AG04449 (cell line): ENCODE data around the gene VAMP8.

Source experiments
- CTCF ChIA-PET: fragments of 350-600 bp; formaldehyde crosslinking; extraction: SDS; loops from one replicate; lab custom pipeline; 2021; ENCODE audit warnings: antibody characterized with exemption; lab: Yijun Ruan, JAX
- POLR2A ChIA-PET: fragments of 400-600, 350-600 bp; formaldehyde crosslinking; extraction: SDS; loops from one replicate; lab custom pipeline; 2020; ENCODE audit warnings: antibody characterized with exemption, inconsistent platforms; lab: Yijun Ruan, JAX
- DNase-seq: peaks from one replicate; pipeline ENCODE4 v3.0.0-alpha.2; 2010; ENCODE audit warnings: low read depth, low spot score
- H3K4me3 ChIP-seq: 2 replicates; pipeline ENCODE4 v1.5.1; 2011; ENCODE audit warnings: low read depth, mild to moderate bottlenecking, control low read depth, low read length
- TF ChIP-seq, protein P1 (sequence below): IDR thresholded peaks from one replicate; pipeline ENCODE4 v1.5.1; 2011; ENCODE audit warnings: mild to moderate bottlenecking, moderate library complexity, low read length, control low read depth, inconsistent platforms; ENCODE audit not compliant: insufficient read depth; ENCODE audit errors: missing control alignments

The VAMP8 gene

DNA sequence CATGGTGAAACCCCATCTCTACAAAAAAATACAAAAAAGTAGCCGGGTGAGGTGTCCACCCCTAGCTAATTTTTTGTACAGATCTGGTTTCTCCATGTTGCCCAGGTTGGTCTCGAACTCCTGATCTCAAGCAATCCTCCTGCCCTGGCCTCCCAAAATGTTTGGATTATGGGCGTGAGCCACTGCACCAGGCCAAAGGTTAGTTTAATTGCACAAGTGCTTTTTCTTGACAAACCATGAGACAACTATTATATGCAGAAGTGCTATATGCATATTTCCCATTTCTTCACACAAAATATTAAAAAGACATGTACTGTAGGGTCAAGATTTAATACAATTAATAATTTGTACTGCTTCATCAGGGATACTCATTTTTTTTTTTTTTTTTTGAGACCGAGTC, 11.1 kb upstream of the VAMP8 start:
- CTCF ChIA-PET, result interaction anchor here (1.0 kb wide), 1 partner anchor 10 kb away, joined by 3 read pairs; no protein-coding TSS in a partner anchor
- POLR2A ChIA-PET, result no interaction called here
- no peak overlapping the region for H3K4me3 ChIP-seq
- DNase-seq, result no peak
- TF ChIP-seq, protein P1, sequence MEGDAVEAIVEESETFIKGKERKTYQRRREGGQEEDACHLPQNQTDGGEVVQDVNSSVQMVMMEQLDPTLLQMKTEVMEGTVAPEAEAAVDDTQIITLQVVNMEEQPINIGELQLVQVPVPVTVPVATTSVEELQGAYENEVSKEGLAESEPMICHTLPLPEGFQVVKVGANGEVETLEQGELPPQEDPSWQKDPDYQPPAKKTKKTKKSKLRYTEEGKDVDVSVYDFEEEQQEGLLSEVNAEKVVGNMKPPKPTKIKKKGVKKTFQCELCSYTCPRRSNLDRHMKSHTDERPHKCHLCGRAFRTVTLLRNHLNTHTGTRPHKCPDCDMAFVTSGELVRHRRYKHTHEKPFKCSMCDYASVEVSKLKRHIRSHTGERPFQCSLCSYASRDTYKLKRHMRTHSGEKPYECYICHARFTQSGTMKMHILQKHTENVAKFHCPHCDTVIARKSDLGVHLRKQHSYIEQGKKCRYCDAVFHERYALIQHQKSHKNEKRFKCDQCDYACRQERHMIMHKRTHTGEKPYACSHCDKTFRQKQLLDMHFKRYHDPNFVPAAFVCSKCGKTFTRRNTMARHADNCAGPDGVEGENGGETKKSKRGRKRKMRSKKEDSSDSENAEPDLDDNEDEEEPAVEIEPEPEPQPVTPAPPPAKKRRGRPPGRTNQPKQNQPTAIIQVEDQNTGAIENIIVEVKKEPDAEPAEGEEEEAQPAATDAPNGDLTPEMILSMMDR, result no peak

DNA sequence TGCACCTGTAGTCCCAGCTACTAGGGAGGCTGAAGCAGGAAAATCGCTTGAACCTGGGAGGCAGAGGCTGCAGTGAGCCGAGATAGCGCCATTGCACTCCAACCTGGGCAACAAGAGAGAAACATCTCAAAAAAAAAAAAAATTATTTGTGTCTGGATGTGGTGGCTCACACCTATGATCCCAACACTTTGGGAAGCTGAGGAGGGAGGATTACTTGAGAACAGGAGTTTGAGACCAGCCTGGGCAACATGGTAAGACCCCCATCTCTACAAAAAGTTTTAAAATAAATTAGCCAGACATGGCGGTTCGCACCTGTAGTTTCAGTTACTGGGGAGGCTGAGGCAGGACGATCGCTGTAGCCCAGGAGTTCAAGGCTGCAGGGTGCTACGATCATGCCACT, 1.6 kb upstream of the VAMP8 start:
- TF ChIP-seq, protein P1, result no peak
- no peak overlapping the region for H3K4me3 ChIP-seq
- DNase-seq, result no peak
- ChIA-PET POLR2A (no interaction called here), CTCF (no interaction called here)

DNA sequence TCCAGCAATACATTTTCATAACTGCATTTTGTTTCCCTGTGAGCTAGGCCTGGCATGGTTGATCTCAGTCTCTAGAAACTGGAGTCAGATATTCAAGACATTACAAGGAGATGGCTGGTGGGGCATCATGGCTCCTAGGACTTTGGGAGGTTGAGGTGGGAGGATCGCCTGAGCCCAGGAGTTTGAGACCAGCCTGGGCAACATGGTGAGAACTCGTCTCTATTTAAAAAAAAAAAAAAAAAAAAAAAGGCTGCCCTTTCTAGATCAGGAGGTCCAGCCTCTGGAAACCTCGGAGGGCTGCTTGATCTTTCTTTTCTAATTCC, 362 bp upstream of the VAMP8 start:
- no peak for DNase-seq
- H3K4me3 ChIP-seq, result no peak overlapping the region
- POLR2A ChIA-PET, result interaction anchor here (0.7 kb wide), 1 partner anchor 651 kb away, joined by 6 read pairs; no protein-coding TSS in a partner anchor
- CTCF ChIA-PET, result interaction anchor here (1.1 to 1.4 kb wide), 2 partner anchors 14 to 26 kb away, joined by 3 read pairs; no protein-coding TSS in a partner anchor
- TF ChIP-seq, protein P1, result no peak

DNA sequence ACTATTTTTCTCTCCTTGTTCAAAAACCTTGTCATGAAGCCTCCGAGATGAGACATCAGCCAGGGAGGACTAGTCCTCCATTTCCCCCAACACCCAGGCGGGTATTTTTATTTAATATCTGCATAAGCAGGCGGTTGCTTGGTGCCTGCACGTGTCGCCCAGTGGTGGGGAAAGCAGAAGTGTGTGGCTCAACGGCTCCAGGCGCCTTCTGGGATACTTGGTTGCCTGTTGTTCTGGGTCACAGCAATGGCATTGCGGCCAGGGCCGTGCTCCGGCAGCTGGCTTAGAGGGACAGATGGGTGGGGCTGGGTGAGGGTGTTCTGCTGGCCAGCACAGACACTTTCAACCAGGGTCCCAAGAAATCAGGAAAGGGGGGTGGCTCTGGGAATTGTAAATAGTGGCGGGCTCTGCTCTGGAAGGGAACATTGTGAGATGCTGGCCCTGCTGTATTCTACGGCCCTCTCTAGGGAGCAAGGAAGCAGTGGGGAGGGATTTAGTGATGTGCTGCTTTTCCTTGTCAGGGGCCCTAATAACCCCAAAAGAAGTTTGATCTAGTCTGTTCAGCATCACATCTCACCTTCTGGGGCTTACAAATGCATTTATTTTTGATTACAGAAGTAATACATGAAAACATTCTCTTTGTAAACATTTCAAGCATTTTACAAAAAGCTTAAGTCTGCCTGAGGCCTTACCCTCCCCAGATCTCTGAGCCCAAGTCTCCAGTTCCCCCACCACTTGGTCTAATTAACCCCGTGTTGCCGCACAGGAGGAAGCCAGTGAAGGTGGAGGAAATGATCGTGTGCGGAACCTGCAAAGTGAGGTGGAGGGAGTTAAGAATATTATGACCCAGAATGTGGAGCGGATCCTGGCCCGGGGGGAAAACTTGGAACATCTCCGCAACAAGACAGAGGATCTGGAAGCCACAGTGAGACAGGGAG, 1.1 kb downstream of the VAMP8 start:
- TF ChIP-seq, protein P1, result no peak
- CTCF ChIA-PET, result interaction anchor here (1.0 to 1.2 kb wide), 2 partner anchors 16 to 17 kb away, joined by 3 to 4 read pairs; partner anchors contain the start of gene RNF181
- no peak overlapping the region for H3K4me3 ChIP-seq
- no peak for DNase-seq
- POLR2A ChIA-PET, result no interaction called here

DNA sequence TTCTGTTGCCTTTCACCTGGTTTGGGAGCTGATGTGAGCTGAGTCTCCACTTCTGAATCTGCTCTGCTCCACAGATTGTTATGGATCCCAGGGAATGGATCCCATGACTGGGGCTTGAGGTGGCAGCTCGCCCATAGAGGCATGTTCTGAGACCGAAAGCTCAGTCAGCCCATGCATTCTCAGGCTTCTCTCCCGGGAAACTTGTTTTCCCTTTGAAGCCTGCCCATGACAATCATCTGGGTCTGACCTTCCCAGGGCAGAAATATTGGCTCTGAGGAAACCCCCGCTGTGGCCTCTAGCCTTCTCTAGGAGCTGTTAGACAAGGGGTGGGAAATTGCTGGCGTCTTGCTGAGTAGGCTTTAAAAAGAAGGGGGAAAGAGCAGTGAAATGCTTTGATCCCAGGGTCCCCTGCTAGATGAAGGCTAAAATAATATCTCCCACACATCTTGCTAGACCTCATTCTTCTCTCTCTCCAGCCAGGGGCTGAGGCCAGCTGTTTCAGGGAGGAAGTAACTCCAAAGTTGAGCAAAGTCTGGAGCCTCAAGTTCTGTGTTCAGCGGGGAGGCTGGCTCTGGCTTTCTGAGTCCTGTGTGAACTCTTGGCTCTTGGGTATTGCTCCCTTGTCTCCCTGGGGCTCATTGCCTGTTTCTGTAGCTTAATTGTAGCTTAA, 2.0 kb downstream of the VAMP8 start:
- POLR2A ChIA-PET, result no interaction called here
- no peak for DNase-seq
- H3K4me3 ChIP-seq, result no peak overlapping the region
- CTCF ChIA-PET, result interaction anchor here (1.0 to 1.1 kb wide), 2 partner anchors 15 to 160 kb away, joined by 3 read pairs; no protein-coding TSS in a partner anchor
- TF ChIP-seq, protein P1, result no peak
